CD4-positive, alpha-beta T cell (primary cell): Measurements from ENCODE around the gene UBAC2. TPM values are rescaled to one million over a fixed set of nuclear protein-coding genes. Genes with fewer than 3 reads are reported as not detected.
A peak's percentile ranks its signal among the peaks of the same experiment; 100 is the strongest.

Experiments
- ATAC-seq: fragments of 200-7000 bp; cut with Tn5 transposase; one replicate; pipeline ENCODE4 v1.10.0; 2022; ENCODE audit warnings: mild to moderate bottlenecking; ENCODE audit not compliant: poor library complexity
- CTCF ChIA-PET: fragments of 350-600 bp; sonication (Branson Sonifier 250); formaldehyde crosslinking; loops from one replicate; lab custom pipeline; 2021; ENCODE audit warnings: antibody characterized with exemption, inconsistent platforms; lab: Charles Lee
- POLR2A ChIA-PET: fragments of 350-600 bp; sonication (Branson Sonifier 250); formaldehyde crosslinking; loops from one replicate; lab custom pipeline; 2021; ENCODE audit warnings: antibody characterized with exemption, inconsistent platforms; lab: Charles Lee
- DNase-seq, 14 experiments: peaks; one replicate each; pipeline ENCODE4 v3.0.0-alpha.2; 2013 to 2020; ENCODE audit warnings: mixed read lengths in 2 of 14
- H3K27ac ChIP-seq, 2 donors: one replicate each; pipeline versions ENCODE4 v1.5.1 to v1.7.0; 2013; ENCODE audit warnings: low read length in 2 of 2, low read depth in 1 of 2, mild to moderate bottlenecking in 1 of 2
- H3K27me3 ChIP-seq, 2 experiments: 1 replicate in 1 of 2; 2 replicates in 1 of 2; pipeline versions ENCODE4 v1.6.1 to v1.7.0; 2013; ENCODE audit warnings: low read length in 2 of 2, control low read depth in 1 of 2, mild to moderate bottlenecking in 1 of 2, moderate library complexity in 1 of 2; ENCODE audit not compliant: insufficient read depth in 2 of 2, control insufficient read depth in 1 of 2
- H3K36me3 ChIP-seq: one replicate; pipeline ENCODE4 v1.6.1; 2013; ENCODE audit warnings: low read length, control low read depth; ENCODE audit not compliant: insufficient read depth
- H3K4me1 ChIP-seq: one replicate; pipeline ENCODE4 v1.6.1; 2013; ENCODE audit warnings: low read length, control low read depth; ENCODE audit not compliant: insufficient read depth
- H3K4me3 ChIP-seq: one replicate; pipeline ENCODE4 v1.5.1; 2013; ENCODE audit warnings: mild to moderate bottlenecking, low read length, moderate library complexity
- H3K9me3 ChIP-seq, 2 experiments: 1 replicate in 1 of 2; 2 replicates in 1 of 2; pipeline versions ENCODE4 v1.6.1 to v1.7.0; 2013; ENCODE audit warnings: low read length in 2 of 2, mild to moderate bottlenecking in 2 of 2, control low read depth in 1 of 2, moderate library complexity in 1 of 2; ENCODE audit not compliant: control insufficient read depth in 1 of 2, insufficient read depth in 1 of 2
- H3K27ac Mint-ChIP-seq: one replicate; pipeline ENCODE4 v1.8.0; 2020; ENCODE audit warnings: mixed read lengths
- H3K27me3 Mint-ChIP-seq: one replicate; pipeline ENCODE4 v1.8.0; 2021; ENCODE audit warnings: mixed read lengths
- H3K36me3 Mint-ChIP-seq: one replicate; pipeline ENCODE4 v1.8.0; 2021; ENCODE audit warnings: low read depth, mixed read lengths
- H3K4me1 Mint-ChIP-seq: one replicate; pipeline ENCODE4 v1.8.0; 2021; ENCODE audit warnings: low read depth, mixed read lengths
- H3K4me3 Mint-ChIP-seq: one replicate; pipeline ENCODE4 v1.8.0; 2020; ENCODE audit warnings: mild to moderate bottlenecking, mixed read lengths
- H3K9me3 Mint-ChIP-seq: one replicate; pipeline ENCODE4 v1.8.0; 2020; ENCODE audit warnings: mixed read lengths
- CTCF ChIP-seq: fragments of 200-600 bp; IDR thresholded peaks from one replicate; pipeline ENCODE4 v1.8.0; 2022; ENCODE audit warnings: antibody characterized with exemption, mild to moderate bottlenecking
- intact Hi-C, 2 experiments: fragments of 100-400 bp; cut with DNase I in 1 of 2; cut with micrococcal nuclease in 1 of 2; formaldehyde crosslinking; loops; one replicate each; pipeline versions ENCODE4 v1.15.1 to v1.9.0; 2023 to 2025; cut with DNase I, micrococcal nuclease
- total RNA-seq, 174 experiments: library from RNA in 2 of 174; stranded (reverse) in 2 of 174; gene quantifications; one replicate each; pipeline ENCODE4 v1.2.3 and lab custom pipeline; 2021 to 2026

The UBAC2 gene
- total RNA-seq, 2 experiments from 2014 or later: 59.8 to 67.4 TPM

GRCh38 chr13:99307648-99308339 is 107.1 kb downstream of the UBAC2 start:
- intact Hi-C loops: loop anchor here (1.0 to 5.0 kb wide), 7 partner anchors 15 to 127 kb away; no protein-coding TSS in a partner anchor
- DNase-seq: peak in 10 of 14 experiments; percentile 36 to 79 (median 46)
- peak overlapping the region; percentile 46 to 80 for H3K27ac ChIP-seq
- peaks cover 64% of the 10 kb centered on the region for H3K36me3 Mint-ChIP-seq
- peaks cover 75% of the 10 kb centered on the region for H3K4me1 Mint-ChIP-seq
- peak overlapping the region; percentile 97 for H3K4me3 Mint-ChIP-seq
- H3K9me3 ChIP-seq: no peaks in the 10 kb centered on the region
- POLR2A ChIA-PET: interaction anchor here (1.0 to 13.9 kb wide), 19 partner anchors 10 to 127 kb away, joined by 3 to 220 read pairs (median 13); no protein-coding TSS in a partner anchor
- peaks cover 59% of the 10 kb centered on the region for H3K4me1 ChIP-seq
- H3K27ac Mint-ChIP-seq: peak overlapping the region; percentile 89
- peak overlapping the region; percentile 83 for H3K4me3 ChIP-seq
- H3K27me3 ChIP-seq: no peaks in the 10 kb centered on the region
- H3K9me3 Mint-ChIP-seq: no peaks in the 10 kb centered on the region
- CTCF ChIA-PET: interaction anchor here (0.7 to 6.4 kb wide), 10 partner anchors 11 to 129 kb away, joined by 3 to 44 read pairs (median 8); no protein-coding TSS in a partner anchor
- peak; percentile 35 for ATAC-seq
- H3K36me3 ChIP-seq: peaks cover 25% of the 10 kb centered on the region
- no peaks in the 10 kb centered on the region for H3K27me3 Mint-ChIP-seq
- TF ChIP-seq CTCF: no peak

- Mint-ChIP-seq H3K4me1 (peaks cover 75% of the 10 kb centered on the region), H3K27ac (peak overlapping the region; percentile 89), H3K36me3 (peaks cover 56% of the 10 kb centered on the region), H3K9me3 (no peaks in the 10 kb centered on the region), H3K4me3 (peak overlapping the region; percentile 97), H3K27me3 (no peaks in the 10 kb centered on the region)
- Histone ChIP-seq H3K36me3 (peaks cover 18% of the 10 kb centered on the region), H3K9me3 (no peaks in the 10 kb centered on the region), H3K4me1 (peaks cover 62% of the 10 kb centered on the region), H3K27me3 (no peaks in the 10 kb centered on the region), H3K27ac (peak overlapping the region; percentile 46 to 80), H3K4me3 (peak overlapping the region; percentile 83)
- POLR2A ChIA-PET: interaction anchor here (0.9 to 13.9 kb wide), 7 partner anchors 9 to 105 kb away, joined by 3 to 220 read pairs (median 5); no protein-coding TSS in a partner anchor
- TF ChIP-seq CTCF: no peak
- DNase-seq (peak in 1 of 14 experiments; percentile 4), ATAC-seq (no peak)
- CTCF ChIA-PET: interaction anchor here (0.7 to 2.1 kb wide), 7 partner anchors 12 to 128 kb away, joined by 3 to 11 read pairs (median 4); no protein-coding TSS in a partner anchor
- intact Hi-C loops: loop anchor here in 1 of 2 experiments (5.0 kb wide), 1 partner anchor 36 kb away; no protein-coding TSS in a partner anchor
These were observed 107.9 kb downstream of the UBAC2 start for GRCh38 chr13:99308471-99309087.

GRCh38 chr13:99310382-99311031 is 109.9 kb downstream of the UBAC2 start:
- Histone ChIP-seq H3K4me3 (no peak overlapping the region), H3K27ac (no peak overlapping the region), H3K27me3 (no peaks in the 10 kb centered on the region), H3K4me1 (peaks cover 72% of the 10 kb centered on the region), H3K36me3 (no peaks in the 10 kb centered on the region), H3K9me3 (no peaks in the 10 kb centered on the region)
- no peaks in the 10 kb centered on the region for H3K27me3 Mint-ChIP-seq
- no peak for TF ChIP-seq CTCF
- peaks cover 37% of the 10 kb centered on the region for H3K36me3 Mint-ChIP-seq
- peak overlapping the region; percentile 89 for H3K27ac Mint-ChIP-seq
- H3K4me3 Mint-ChIP-seq: peak overlapping the region; percentile 76
- ATAC-seq (no peak), DNase-seq (peak in 1 of 14 experiments; percentile 47)
- ChIA-PET CTCF (interaction anchor here (1.1 to 2.2 kb wide), 5 partner anchors 41 to 124 kb away, joined by 3 to 7 read pairs (median 3); no protein-coding TSS in a partner anchor), POLR2A (interaction anchor here (0.6 to 2.6 kb wide), 5 partner anchors 11 to 61 kb away, joined by 3 to 13 read pairs (median 3); no protein-coding TSS in a partner anchor)
- intact Hi-C loops: no loop called here
- no peaks in the 10 kb centered on the region for H3K9me3 Mint-ChIP-seq
- peaks cover 81% of the 10 kb centered on the region for H3K4me1 Mint-ChIP-seq
